ENCODE results near the gene SLC38A6. TPM values are rescaled to one million over a fixed set of nuclear protein-coding genes. Genes with fewer than 3 reads are reported as not detected.

The SLC38A6 gene
- total RNA-seq, 2 experiments from 2014 or later = 15.8 to 16.8 TPM

- H3K79me2 ChIP-seq (ENCODE audit: insufficient read depth, low read depth, low read length) = peaks cover 6% of the 10 kb centered on the region; the same call in 1 of the 2 replicates
- H4K20me1 ChIP-seq (ENCODE audit: insufficient read depth, low read length) = no peaks in the 10 kb centered on the region
- no peaks in the 10 kb centered on the region for H3K9me3 ChIP-seq (ENCODE audit: low read length)
- H3K4me2 ChIP-seq (ENCODE audit: low read length) = no peak overlapping the region
- ChIA-PET CTCF (ENCODE audit: unreplicated experiment) (no interaction called here), POLR2A (no interaction called here)
- no peaks in the 10 kb centered on the region for H3K9me2 ChIP-seq (ENCODE audit: insufficient read depth, low read length)
- no peak for DNase-seq (ENCODE audit: low spot score)
- peaks cover 9% of the 10 kb centered on the region for H3K4me1 ChIP-seq (ENCODE audit: insufficient read depth, low read length, poor library complexity, severe bottlenecking)
- BruUV-seq (replicated peaks) = no TSS peak
- H3K4me3 ChIP-seq (ENCODE audit: low read depth, low read length, poor library complexity, severe bottlenecking) = no peak overlapping the region
- peaks cover 57% of the 10 kb centered on the region for H3K36me3 ChIP-seq (ENCODE audit: insufficient read depth, low read length)
- no peak for TF ChIP-seq CTCF (conservative IDR thresholded peaks at IDR 0.05; ENCODE audit: low read length)
- no peak for TF ChIP-seq EZH2phosphoT487 (IDR thresholded peaks at IDR 0.05; ENCODE audit: borderline replicate concordance, low read depth, low read length)
- no peak overlapping the region for H3K27ac ChIP-seq (ENCODE audit: low read depth, low read length, poor library complexity, severe bottlenecking)
- intact Hi-C loops (cut with micrococcal nuclease; ENCODE audit: unreplicated experiment) = no loop called here
- no peak overlapping the region for H2AFZ ChIP-seq (ENCODE audit: low read length)
These were observed 6.9 kb upstream of the SLC38A6 start for GRCh38 chr14:60974090-60974651.

- H3K36me3 ChIP-seq (ENCODE audit: insufficient read depth, low read length) = peaks cover 62% of the 10 kb centered on the region
- H3K4me3 ChIP-seq (ENCODE audit: low read depth, low read length, poor library complexity, severe bottlenecking) = no peak overlapping the region
- H3K4me2 ChIP-seq (ENCODE audit: low read length) = no peak overlapping the region
- H3K9me2 ChIP-seq (ENCODE audit: insufficient read depth, low read length) = no peaks in the 10 kb centered on the region
- H3K9me3 ChIP-seq (ENCODE audit: low read length) = no peaks in the 10 kb centered on the region
- H4K20me1 ChIP-seq (ENCODE audit: insufficient read depth, low read length) = no peaks in the 10 kb centered on the region
- CTCF ChIA-PET (ENCODE audit: unreplicated experiment) = no interaction called here
- no peak overlapping the region for H3K27ac ChIP-seq (ENCODE audit: low read depth, low read length, poor library complexity, severe bottlenecking)
- H3K4me1 ChIP-seq (ENCODE audit: insufficient read depth, low read length, poor library complexity, severe bottlenecking) = peaks cover 21% of the 10 kb centered on the region
- DNase-seq (ENCODE audit: low spot score) = no peak
- H2AFZ ChIP-seq (ENCODE audit: low read length) = no peak overlapping the region
- H3K79me2 ChIP-seq (ENCODE audit: insufficient read depth, low read depth, low read length) = peaks cover 19% of the 10 kb centered on the region; the same call in 1 of the 2 replicates
- POLR2A ChIA-PET = no interaction called here
- intact Hi-C loops (cut with micrococcal nuclease; ENCODE audit: unreplicated experiment) = no loop called here
- no peak for TF ChIP-seq EZH2phosphoT487 (IDR thresholded peaks at IDR 0.05; ENCODE audit: borderline replicate concordance, low read depth, low read length)
- no peak for TF ChIP-seq CTCF (conservative IDR thresholded peaks at IDR 0.05; ENCODE audit: low read length)
- no TSS peak for BruUV-seq (replicated peaks)
These were observed 5.5 kb upstream of the SLC38A6 start for GRCh38 chr14:60975551-60975950.

- peaks cover 33% of the 10 kb centered on the region for H3K4me1 ChIP-seq (ENCODE audit: insufficient read depth, low read length, poor library complexity, severe bottlenecking)
- no peak overlapping the region for H3K4me3 ChIP-seq (ENCODE audit: low read depth, low read length, poor library complexity, severe bottlenecking)
- peaks cover 50% of the 10 kb centered on the region for H3K36me3 ChIP-seq (ENCODE audit: insufficient read depth, low read length)
- CTCF ChIA-PET (ENCODE audit: unreplicated experiment) = no interaction called here
- H3K9me3 ChIP-seq (ENCODE audit: low read length) = no peaks in the 10 kb centered on the region
- H3K4me2 ChIP-seq (ENCODE audit: low read length) = 0 out of 2 replicates have a peak overlapping the region, but pooled peaks have one; percentile 83
- intact Hi-C loops (cut with micrococcal nuclease; ENCODE audit: unreplicated experiment) = no loop called here
- BruUV-seq (replicated peaks) = no TSS peak
- POLR2A ChIA-PET = interaction anchor here (0.7 to 1.4 kb wide), 2 partner anchors 20 to 102 kb away, joined by 3 read pairs; no protein-coding TSS in a partner anchor
- no peaks in the 10 kb centered on the region for H4K20me1 ChIP-seq (ENCODE audit: insufficient read depth, low read length)
- TF ChIP-seq CTCF (conservative IDR thresholded peaks at IDR 0.05; ENCODE audit: low read length) (no peak), EZH2phosphoT487 (IDR thresholded peaks at IDR 0.05; ENCODE audit: borderline replicate concordance, low read depth, low read length) (no peak)
- no peak overlapping the region for H3K27ac ChIP-seq (ENCODE audit: low read depth, low read length, poor library complexity, severe bottlenecking)
- DNase-seq (ENCODE audit: low spot score) = no peak
- H3K9me2 ChIP-seq (ENCODE audit: insufficient read depth, low read length) = no peaks in the 10 kb centered on the region
- peaks cover 37% of the 10 kb centered on the region; the same call in 1 of the 2 replicates for H3K79me2 ChIP-seq (ENCODE audit: insufficient read depth, low read depth, low read length)
- H2AFZ ChIP-seq (ENCODE audit: low read length) = no peak overlapping the region
These were observed 3.2 kb upstream of the SLC38A6 start for GRCh38 chr14:60977847-60978246.
